Hematopoietic multipotent progenitor cell treated with erythropoietin and hydrocortisone succinate and interleukin-3 and kit ligand, for 17 days (in vitro differentiated cells): Measurements from ENCODE around the gene ZNF860.
"Not testable (repeated sequence)": the region's sequence is repeated elsewhere in the genome, so short reads cannot be mapped to it uniquely, and the experiment has no call there.

Experiments used
- DNase-seq: peaks from one replicate; pipeline ENCODE4 v3.0.0-alpha.2; 2015; ENCODE audit warnings: low spot score

The ZNF860 gene

GRCh38 chr3:31960793-31961431 is 20.6 kb upstream of the ZNF860 start:
- no peak for DNase-seq

- no peak for DNase-seq
These were observed 18.7 kb upstream of the ZNF860 start for GRCh38 chr3:31962801-31963205.

- no peak for DNase-seq
These were observed 14.5 kb upstream of the ZNF860 start for GRCh38 chr3:31966978-31967591.

GRCh38 chr3:31967592-31967991 is 14.0 kb upstream of the ZNF860 start:
- DNase-seq = no peak

GRCh38 chr3:31968369-31968926 is 13.1 kb upstream of the ZNF860 start:
- no peak for DNase-seq

- no peak for DNase-seq
These were observed 12.6 kb upstream of the ZNF860 start for GRCh38 chr3:31968927-31969418.

GRCh38 chr3:31971607-31972006 is 9.9 kb upstream of the ZNF860 start:
- DNase-seq = no peak

- DNase-seq = no peak
These were observed 8.5 kb upstream of the ZNF860 start for GRCh38 chr3:31973081-31973480.

GRCh38 chr3:31973837-31974236 is 7.7 kb upstream of the ZNF860 start:
- no peak for DNase-seq

- DNase-seq = no peak
These were observed 7.1 kb upstream of the ZNF860 start for GRCh38 chr3:31974471-31974870.

GRCh38 chr3:31974964-31975363 is 6.6 kb upstream of the ZNF860 start:
- DNase-seq = no peak

GRCh38 chr3:31976302-31976701 is 5.2 kb upstream of the ZNF860 start:
- no peak for DNase-seq

GRCh38 chr3:31977736-31978135 is 3.8 kb upstream of the ZNF860 start:
- DNase-seq = no peak

GRCh38 chr3:31978553-31978952 is 3.0 kb upstream of the ZNF860 start:
- no peak for DNase-seq

GRCh38 chr3:31979001-31979697 is 2.4 kb upstream of the ZNF860 start:
- DNase-seq = no peak

GRCh38 chr3:31980530-31981205 is 882 bp upstream of the ZNF860 start:
- DNase-seq = no peak

- DNase-seq = no peak
These were observed 2.8 kb downstream of the ZNF860 start for GRCh38 chr3:31984321-31984720.

GRCh38 chr3:31985831-31986230 is 4.3 kb downstream of the ZNF860 start:
- DNase-seq = no peak

- no peak for DNase-seq
These were observed 6.7 kb downstream of the ZNF860 start for GRCh38 chr3:31988271-31988670.

GRCh38 chr3:31992995-31993394 is 11.4 kb downstream of the ZNF860 start:
- not testable (repeated sequence) for DNase-seq

GRCh38 chr3:31993843-31994242 is 12.3 kb downstream of the ZNF860 start:
- no peak for DNase-seq

GRCh38 chr3:31995026-31995425 is 13.5 kb downstream of the ZNF860 start:
- DNase-seq = not testable (repeated sequence)
